H1 (cell line): ENCODE data around the gene SLC26A4. TPM values are rescaled to one million over a fixed set of nuclear protein-coding genes. Genes with fewer than 3 reads are reported as not detected.

Experiments used
- CTCF ChIA-PET: fragments of 300-600 bp; sonication (Branson Sonifier 250); formaldehyde crosslinking; loops from one replicate; lab custom pipeline; 2021; ENCODE audit not compliant: partially characterized antibody; lab: Charles Lee
- POLR2A ChIA-PET: fragments of 300-600 bp; sonication (Branson Sonifier 250); formaldehyde crosslinking; loops from one replicate; lab custom pipeline; 2021; ENCODE audit warnings: inconsistent platforms; ENCODE audit not compliant: partially characterized antibody; lab: Charles Lee
- DNase-seq, 2 experiments: peaks; one replicate each; pipeline versions ENCODE4 v3.0.0 to v3.0.0-alpha.2; 2010 to 2022; ENCODE audit warnings: low spot score in 2 of 2, low read depth in 1 of 2, mixed read lengths in 1 of 2
- FAIRE-seq: peaks from 2 replicates; lab custom pipeline; 2011; peaks lifted over from hg19 to GRCh38; lab: Jason Lieb, UNC
- H2AFZ ChIP-seq: 2 replicates; pipeline ENCODE4 v1.8.1; 2012; ENCODE audit warnings: low read length, inconsistent platforms
- H2AK5ac ChIP-seq: 2 replicates; pipeline ENCODE4 v1.6.1; 2013; ENCODE audit warnings: low read depth, low read length
- H2BK120ac ChIP-seq: replicated peaks from 2 replicates; pipeline ENCODE3; 2013; ENCODE audit warnings: low read depth, low read length, inconsistent platforms
- H2BK12ac ChIP-seq: 2 replicates; pipeline ENCODE4 v1.6.1; 2013; ENCODE audit warnings: low read depth, low read length
- H2BK15ac ChIP-seq: 2 replicates; pipeline ENCODE4 v1.6.1; 2013; ENCODE audit warnings: low read length
- H2BK20ac ChIP-seq: 2 replicates; pipeline ENCODE4 v1.6.1; 2013; ENCODE audit warnings: low read length
- H2BK5ac ChIP-seq: 2 replicates; pipeline ENCODE4 v1.6.1; 2013; ENCODE audit warnings: low read depth, low read length
- H3K14ac ChIP-seq: 2 replicates; pipeline ENCODE4 v1.6.1; 2013; ENCODE audit warnings: inconsistent platforms; ENCODE audit not compliant: insufficient read length
- H3K18ac ChIP-seq: 2 replicates; pipeline ENCODE4 v1.6.1; 2013; ENCODE audit warnings: low read length; ENCODE audit errors: extremely low read depth
- H3K23ac ChIP-seq: 2 replicates; pipeline ENCODE4 v1.6.1; 2013; ENCODE audit warnings: inconsistent platforms; ENCODE audit not compliant: insufficient read length
- H3K23me2 ChIP-seq: 2 replicates; pipeline ENCODE4 v1.6.1; 2013; ENCODE audit warnings: low read depth, low read length
- H3K27ac ChIP-seq: 2 replicates; pipeline ENCODE4 v1.6.1; 2011; ENCODE audit warnings: low read depth, low read length, inconsistent platforms
- H3K27me3 ChIP-seq, 4 experiments: replicated peaks in 1 of 4; 1 replicate in 1 of 4; 2 replicates in 3 of 4; pipeline versions ENCODE4 v1.6.1 to v1.8.1; 2011 to 2013; ENCODE audit warnings: low read length in 3 of 4, mild to moderate bottlenecking in 3 of 4, inconsistent platforms in 2 of 4, mixed read lengths in 2 of 4, moderate library complexity in 1 of 4; ENCODE audit not compliant: control insufficient read depth in 3 of 4, insufficient read depth in 3 of 4; ENCODE audit errors: extremely low read depth in 1 of 4
- H3K36me3 ChIP-seq, 4 experiments: 2 replicates each; pipeline versions ENCODE4 v1.6.1 to v1.8.1; 2011 to 2013; ENCODE audit warnings: mild to moderate bottlenecking in 4 of 4, low read length in 3 of 4, moderate library complexity in 2 of 4, control low read depth in 1 of 4, inconsistent platforms in 1 of 4; ENCODE audit not compliant: insufficient read depth in 4 of 4, control insufficient read depth in 2 of 4
- H3K4ac ChIP-seq: replicated peaks from 2 replicates; pipeline ENCODE3; 2013; ENCODE audit warnings: low read length, low read depth, mixed read lengths, inconsistent platforms; ENCODE audit not compliant: insufficient read length
- H3K4me1 ChIP-seq, 4 experiments: replicated peaks in 1 of 4; 1 replicate in 1 of 4; 2 replicates in 3 of 4; pipeline versions ENCODE4 v1.6.1 to v1.8.1; 2011 to 2013; ENCODE audit warnings: low read length in 3 of 4, inconsistent platforms in 2 of 4, mixed read lengths in 1 of 4; ENCODE audit not compliant: insufficient read depth in 4 of 4, control insufficient read depth in 3 of 4
- H3K4me2 ChIP-seq, 2 experiments: 2 replicates each; pipeline versions ENCODE4 v1.6.1 to v1.8.1; 2011 to 2013; ENCODE audit warnings: low read depth in 2 of 2, low read length in 2 of 2, control low read depth in 1 of 2, inconsistent platforms in 1 of 2, mild to moderate bottlenecking in 1 of 2; ENCODE audit not compliant: insufficient read depth in 1 of 2
- H3K4me3 ChIP-seq, 4 experiments: fragments of 200-600, 300-600 bp in 1 of 4; sonication (generic), shearing (Covaris generic), sonication (Bioruptor Twin) in 1 of 4; 2 replicates each; pipeline versions ENCODE4 v1.5.1 to v1.8.1; 2011 to 2016; ENCODE audit warnings: low read length in 4 of 4, low read depth in 3 of 4, control low read depth in 2 of 4, inconsistent platforms in 2 of 4, mild to moderate bottlenecking in 2 of 4, mixed read lengths in 1 of 4, moderate library complexity in 1 of 4; ENCODE audit not compliant: insufficient read depth in 2 of 4; ENCODE audit errors: extremely low read depth in 1 of 4
- H3K56ac ChIP-seq: replicated peaks from 2 replicates; pipeline ENCODE3; 2013; ENCODE audit warnings: low read depth, mild to moderate bottlenecking, mixed read lengths, low read length, inconsistent platforms; ENCODE audit not compliant: insufficient read length
- H3K79me1 ChIP-seq: 2 replicates; pipeline ENCODE4 v1.6.1; 2013; ENCODE audit warnings: low read depth, low read length, control low read depth
- H3K79me2 ChIP-seq, 2 experiments: 2 replicates each; pipeline versions ENCODE4 v1.6.1 to v1.8.1; 2012 to 2013; ENCODE audit warnings: low read length in 2 of 2, mild to moderate bottlenecking in 2 of 2, inconsistent platforms in 1 of 2; ENCODE audit not compliant: insufficient read depth in 2 of 2, control insufficient read depth in 1 of 2
- H3K9ac ChIP-seq, 4 experiments: replicated peaks in 1 of 4; 1 replicate in 1 of 4; 2 replicates in 3 of 4; pipeline versions ENCODE4 v1.6.1 to v1.8.1; 2011 to 2013; ENCODE audit warnings: low read depth in 3 of 4, low read length in 3 of 4, control low read depth in 2 of 4, mild to moderate bottlenecking in 2 of 4, moderate library complexity in 2 of 4, inconsistent platforms in 1 of 4; ENCODE audit errors: extremely low read depth in 1 of 4
- H3K9me3 ChIP-seq, 2 experiments: 2 replicates each; pipeline versions ENCODE4 v1.6.1 to v1.8.1; 2012 to 2013; ENCODE audit warnings: mild to moderate bottlenecking in 2 of 2, moderate library complexity in 2 of 2, control low read depth in 1 of 2, inconsistent platforms in 1 of 2, low read depth in 1 of 2, low read length in 1 of 2, mixed read lengths in 1 of 2; ENCODE audit not compliant: insufficient read depth in 2 of 2
- H4K20me1 ChIP-seq, 2 experiments: replicated peaks in 1 of 2; 2 replicates each; pipeline versions ENCODE3 to v1.8.1; 2011 to 2013; ENCODE audit warnings: inconsistent platforms in 2 of 2, low read length in 2 of 2, mild to moderate bottlenecking in 1 of 2; ENCODE audit not compliant: insufficient read depth in 2 of 2, control insufficient read depth in 1 of 2
- H4K5ac ChIP-seq: 2 replicates; pipeline ENCODE4 v1.6.1; 2013; ENCODE audit warnings: low read length, low read depth, mixed read lengths, inconsistent platforms; ENCODE audit not compliant: insufficient read length
- H4K8ac ChIP-seq: 2 replicates; pipeline ENCODE4 v1.8.0; 2013; ENCODE audit warnings: mild to moderate bottlenecking, moderate library complexity, low read length, inconsistent platforms; ENCODE audit not compliant: insufficient read depth; ENCODE audit errors: extremely low read depth
- H4K91ac ChIP-seq: replicated peaks from 2 replicates; pipeline ENCODE3; 2013; ENCODE audit warnings: low read length, mixed read lengths, inconsistent platforms; ENCODE audit not compliant: insufficient read length
- CBX8 ChIP-seq: fragments of 300-800, 300-1000 bp; sonication (generic); IDR thresholded peaks from 2 replicates; pipeline ENCODE4 v1.7.1; 2016; ENCODE audit warnings: low read depth, low read length, borderline replicate concordance
- CHD2 ChIP-seq: IDR thresholded peaks from 2 replicates; pipeline ENCODE4 v1.6.1; 2012; ENCODE audit warnings: low read length, improper control_type of control experiment
- CTCF ChIP-seq, 3 experiments: IDR thresholded peaks; 1 replicate in 2 of 3; 2 replicates in 1 of 3; pipeline versions ENCODE4 v1.5.1 to v1.6.1; 2011; ENCODE audit warnings: low read length in 3 of 3, mild to moderate bottlenecking in 3 of 3, inconsistent platforms in 2 of 3, low read depth in 1 of 3, moderate library complexity in 1 of 3; ENCODE audit not compliant: insufficient read depth in 1 of 3; ENCODE audit errors: control extremely low read depth in 1 of 3
- FOSL1 ChIP-seq: IDR thresholded peaks from 2 replicates; pipeline ENCODE4 v1.6.1; 2011; ENCODE audit warnings: mild to moderate bottlenecking, low read depth, low read length, moderate library complexity; ENCODE audit not compliant: insufficient read depth
- GTF2F1 ChIP-seq: IDR thresholded peaks from 2 replicates; pipeline ENCODE4 v1.6.1; 2012; ENCODE audit warnings: low read depth, low read length, improper control_type of control experiment, borderline replicate concordance
- KDM4A ChIP-seq: IDR thresholded peaks from one replicate; pipeline ENCODE4 v1.7.1; 2012; ENCODE audit warnings: low read depth, mild to moderate bottlenecking, moderate library complexity, low read length, inconsistent platforms; ENCODE audit not compliant: severe bottlenecking
- NRF1 ChIP-seq: IDR thresholded peaks from 2 replicates; pipeline ENCODE4 v1.6.1; 2011; ENCODE audit warnings: mild to moderate bottlenecking, low read depth, low read length, improper control_type of control experiment
- POLR2AphosphoS5 ChIP-seq: IDR thresholded peaks from 2 replicates; pipeline ENCODE4 v1.6.1; 2011; ENCODE audit warnings: low read depth, low read length
- POU5F1 ChIP-seq: IDR thresholded peaks from 2 replicates; pipeline ENCODE4 v1.6.1; 2011; ENCODE audit warnings: low read depth, mild to moderate bottlenecking, low read length, moderate library complexity
- RNF2 ChIP-seq: fragments of 200-900, 300-1000 bp; sonication (generic); IDR thresholded peaks from 2 replicates; pipeline ENCODE4 v1.7.1; 2016; ENCODE audit warnings: borderline replicate concordance, low read depth, mild to moderate bottlenecking, antibody characterized with exemption, low read length; ENCODE audit not compliant: poor library complexity, severe bottlenecking; ENCODE audit errors: missing control alignments
- SAP30 ChIP-seq: fragments of 300-600 bp; sonication (generic); IDR thresholded peaks from 2 replicates; pipeline ENCODE4 v1.7.1; 2012; ENCODE audit warnings: low read length, moderate library complexity, mild to moderate bottlenecking, inconsistent platforms; ENCODE audit not compliant: insufficient read depth, insufficient replicate concordance
- SP2 ChIP-seq: IDR thresholded peaks from 2 replicates; pipeline ENCODE4 v1.6.1; 2012; ENCODE audit warnings: mild to moderate bottlenecking, low read length, inconsistent platforms
- WGBS, 2 experiments: shearing (Covaris generic) in 1 of 2; methylation state at CpG; one replicate each; pipeline versions ENCODE4 v1.1.6 to v1.1.7; 2013 to 2015; ENCODE audit warnings: low lambda C conversion rate in 2 of 2, mixed read lengths in 2 of 2, inconsistent platforms in 1 of 2, low coverage in 1 of 2, missing lambda C conversion rate in 1 of 2; ENCODE audit not compliant: insufficient replicate concordance in 2 of 2, insufficient coverage in 1 of 2, insufficient read length in 1 of 2; ENCODE audit errors: extremely low coverage in 1 of 2, missing lambda C conversion rate in 1 of 2; 5-methylcytosine and 5-hydroxymethylcytosine counted together
- polyA plus RNA-seq, 7 experiments: library from polyadenylated mRNA; depleted of rRNA in 3 of 7; stranded (reverse) in 5 of 7; unstranded in 2 of 7; fragments of >200 nt in 5 of 7; fragments of 200-250 nt in 2 of 7; gene quantifications; 1 replicate in 5 of 7; 2 replicates in 1 of 7; 4 replicates in 1 of 7; pipeline versions ENCODE4 v1.2.1 to v1.2.3, GENCODE V29; 2011 to 2013; ENCODE audit warnings: missing spikeins in 2 of 7, mixed read lengths in 2 of 7
- total RNA-seq: library from RNA; stranded (reverse); fragmentation: NEBNext Ultra II Directional; extraction: Animal tissue kit (Norgen Biotek cat#: 25700); gene quantifications from 2 replicates; pipeline ENCODE4 v1.2.1, GENCODE V29; 2021

Gene SLC26A4
- total and polyA plus RNA-seq, 2 of the 8 experiments (the other 6 are each of a cell fraction or from before 2014, with no cell fraction given): 0.11 to 0.35 TPM

GRCh38 chr7:107712025-107712424, 51.4 kb downstream of the SLC26A4 start:
- no peak overlapping the region for H3K14ac ChIP-seq
- TF ChIP-seq NRF1 (no peak), CTCF (IDR thresholded peaks at IDR 0.05; ENCODE audit: control extremely low read depth in 1 of 3, insufficient read depth in 1 of 3, low read depth in 1 of 3, low read length in 3 of 3) (no peak), FOSL1 (no peak), KDM4A (no peak), CHD2 (no peak), CBX8 (no peak), SP2 (no peak), SAP30 (no peak), RNF2 (no peak), POLR2AphosphoS5 (no peak), POU5F1 (no peak), GTF2F1 (no peak)

More at GRCh38 chr7:107712025-107712424, 51.4 kb downstream of the SLC26A4 start:
- no peaks in the 10 kb centered on the region for H3K27me3 ChIP-seq
- H3K27ac ChIP-seq: no peak overlapping the region
- ChIA-PET CTCF (interaction anchor here (0.7 to 2.0 kb wide), 7 partner anchors 11 to 484 kb away, joined by 3 to 6 read pairs (median 3); no protein-coding TSS in a partner anchor), POLR2A (no interaction called here)
- no peak overlapping the region for H4K5ac ChIP-seq
- H3K4me3 ChIP-seq: no peak overlapping the region
- no peak overlapping the region for H3K18ac ChIP-seq
- H3K9me3 ChIP-seq: no peaks in the 10 kb centered on the region
- no peak for DNase-seq
- no peak overlapping the region for H2BK20ac ChIP-seq
- 86% methylated on average over 1 of the region's 1 CpG; no CpG with 5 or more reads in 1 of the 2 experiments for WGBS, 2 experiments
- no peak overlapping the region for H3K4me2 ChIP-seq
- no peaks in the 10 kb centered on the region for H3K36me3 ChIP-seq
- no peak overlapping the region for H4K91ac ChIP-seq
- no peaks in the 10 kb centered on the region for H3K79me1 ChIP-seq
- H3K9ac ChIP-seq: no peak overlapping the region
- no peak overlapping the region for H2BK120ac ChIP-seq
- H2BK15ac ChIP-seq: no peak overlapping the region
- no peak overlapping the region for H2BK5ac ChIP-seq
- no peaks in the 10 kb centered on the region for H3K79me2 ChIP-seq
- no peak overlapping the region for H2AFZ ChIP-seq
- no peak overlapping the region for H2AK5ac ChIP-seq
- no peak for FAIRE-seq
- H4K8ac ChIP-seq: no peak overlapping the region
- no peak overlapping the region for H3K4ac ChIP-seq
- no peak overlapping the region for H2BK12ac ChIP-seq
- no peaks in the 10 kb centered on the region for H3K23me2 ChIP-seq
- H3K56ac ChIP-seq: no peak overlapping the region
- H3K23ac ChIP-seq: no peak overlapping the region
- H3K4me1 ChIP-seq: no peaks in the 10 kb centered on the region
- H4K20me1 ChIP-seq: no peaks in the 10 kb centered on the region
